Keratinocyte (primary cell): ENCODE measurements around the gene ONECUT2.

Experiments
- EZH2 ChIP-seq: IDR thresholded peaks from one replicate; pipeline ENCODE4 v1.6.1; 2012; ENCODE audit warnings: inconsistent platforms, mild to moderate bottlenecking, low read length, moderate library complexity
- TF ChIP-seq, protein P1 (sequence below), 3 experiments: IDR thresholded peaks in 1 of 3; conservative IDR thresholded peaks in 1 of 3; optimal IDR thresholded peaks in 1 of 3; 2 replicates in 2 of 3; 3 replicates in 1 of 3; pipeline versions ENCODE3 to v1.5.1; 2011; ENCODE audit warnings: low read length in 3 of 3, mild to moderate bottlenecking in 3 of 3, moderate library complexity in 2 of 3, control low read depth in 1 of 3, inconsistent platforms in 1 of 3; ENCODE audit not compliant: insufficient read depth in 2 of 3; ENCODE audit errors: extremely low read depth in 1 of 3

DNA sequence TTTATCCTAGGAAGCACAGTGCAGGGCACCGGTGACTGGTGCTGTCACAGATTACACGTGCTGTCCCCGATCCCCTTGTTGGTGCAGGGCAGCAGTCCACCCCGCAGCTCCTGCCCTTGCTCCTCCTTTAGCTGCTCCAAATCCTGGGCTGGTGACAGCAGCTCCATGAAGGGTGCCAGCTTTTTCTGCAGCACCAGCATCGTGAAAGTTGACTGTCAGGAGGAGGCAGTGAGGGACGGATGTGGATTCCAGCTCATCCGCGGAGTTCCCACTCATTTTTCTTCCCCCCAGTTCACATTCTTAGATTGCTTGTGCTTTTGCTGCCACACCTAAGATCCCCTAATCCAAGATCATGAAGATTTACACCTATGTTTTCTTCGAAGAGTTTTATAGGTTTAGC, 67.5 kb downstream of the ONECUT2 start:
- no peak for TF ChIP-seq EZH2
- TF ChIP-seq, protein P1, sequence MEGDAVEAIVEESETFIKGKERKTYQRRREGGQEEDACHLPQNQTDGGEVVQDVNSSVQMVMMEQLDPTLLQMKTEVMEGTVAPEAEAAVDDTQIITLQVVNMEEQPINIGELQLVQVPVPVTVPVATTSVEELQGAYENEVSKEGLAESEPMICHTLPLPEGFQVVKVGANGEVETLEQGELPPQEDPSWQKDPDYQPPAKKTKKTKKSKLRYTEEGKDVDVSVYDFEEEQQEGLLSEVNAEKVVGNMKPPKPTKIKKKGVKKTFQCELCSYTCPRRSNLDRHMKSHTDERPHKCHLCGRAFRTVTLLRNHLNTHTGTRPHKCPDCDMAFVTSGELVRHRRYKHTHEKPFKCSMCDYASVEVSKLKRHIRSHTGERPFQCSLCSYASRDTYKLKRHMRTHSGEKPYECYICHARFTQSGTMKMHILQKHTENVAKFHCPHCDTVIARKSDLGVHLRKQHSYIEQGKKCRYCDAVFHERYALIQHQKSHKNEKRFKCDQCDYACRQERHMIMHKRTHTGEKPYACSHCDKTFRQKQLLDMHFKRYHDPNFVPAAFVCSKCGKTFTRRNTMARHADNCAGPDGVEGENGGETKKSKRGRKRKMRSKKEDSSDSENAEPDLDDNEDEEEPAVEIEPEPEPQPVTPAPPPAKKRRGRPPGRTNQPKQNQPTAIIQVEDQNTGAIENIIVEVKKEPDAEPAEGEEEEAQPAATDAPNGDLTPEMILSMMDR (optimal IDR thresholded peaks at IDR 0.05 in 1 of 3, IDR thresholded peaks at IDR 0.05 in 1 of 3, conservative IDR thresholded peaks at IDR 0.05 in 1 of 3; ENCODE audit: extremely low read depth in 1 of 3, insufficient read depth in 2 of 3, low read length in 3 of 3): no peak
